K562 (cell line): Measurements from ENCODE around the gene ACTR3. TPM values are rescaled to one million over a fixed set of nuclear protein-coding genes. Genes with fewer than 3 reads are reported as not detected.

Experiments used
- ARNT ChIP-seq, 2 experiments: fragments of 450-650 bp; IDR thresholded peaks; 2 replicates each; pipeline ENCODE4 v1.6.1; 2016; ENCODE audit warnings: mild to moderate bottlenecking in 1 of 2
- CCAR2 ChIP-seq: fragments of 200-400 bp; formaldehyde crosslinking; IDR thresholded peaks from 2 replicates; pipeline ENCODE4 v1.6.1; 2017; ENCODE audit warnings: mild to moderate bottlenecking, low read depth, low read length
- CHD7 ChIP-seq: fragments of 200-600 bp; sonication (generic); IDR thresholded peaks from one replicate; pipeline ENCODE4 v1.6.1; 2012; ENCODE audit warnings: mild to moderate bottlenecking, low read depth, low read length, inconsistent platforms
- JUND ChIP-seq, 2 experiments: IDR thresholded peaks; 2 replicates in 1 of 2; 3 replicates in 1 of 2; pipeline ENCODE4 v1.6.1; 2011; ENCODE audit warnings: borderline replicate concordance in 2 of 2, low read depth in 2 of 2, low read length in 2 of 2, improper control_type of control experiment in 1 of 2, missing biosample characterization in 1 of 2, missing genetic modification characterization in 1 of 2, missing genetic modification reagents in 1 of 2
- POLR2AphosphoS2 ChIP-seq: IDR thresholded peaks from 2 replicates; pipeline ENCODE4 v1.6.1; 2012; ENCODE audit warnings: low read length, improper control_type of control experiment
- RNF219 ChIP-seq: fragments of 250-450 bp; sonication (Bioruptor Pico); IDR thresholded peaks from 2 replicates; pipeline ENCODE4 v1.5.0; 2022; ENCODE audit warnings: mild to moderate bottlenecking
- SMARCB1 ChIP-seq: IDR thresholded peaks from 2 replicates; pipeline ENCODE4 v1.6.1; 2011; ENCODE audit warnings: improper control_type of control experiment, low read depth; ENCODE audit not compliant: insufficient read length
- USF1 ChIP-seq: sonication (generic); formaldehyde crosslinking; IDR thresholded peaks from 2 replicates; pipeline ENCODE4 v1.9.0; 2022; ENCODE audit warnings: mild to moderate bottlenecking, missing genetic modification reagents
- ZNF280A ChIP-seq: fragments of 450-650 bp; IDR thresholded peaks from 2 replicates; pipeline ENCODE4 v1.6.1; 2018; ENCODE audit warnings: mild to moderate bottlenecking, low read depth; ENCODE audit not compliant: partially characterized antibody
- polyA plus RNA-seq, 8 experiments: library from polyadenylated mRNA; depleted of rRNA in 4 of 8; stranded (reverse) in 5 of 8; unstranded in 3 of 8; fragments of >200 nt; fragmentation: Nextera tagmentation in 2 of 8; fragmentation: Illumina TruSeq in 1 of 8; extraction: Ambion mirVana in 2 of 8; extraction: Trizol in 1 of 8; gene quantifications; 2 replicates each; pipeline versions ENCODE4 v1.2.1 to v1.2.3, GENCODE V29; 2011 to 2014; ENCODE audit warnings: inconsistent platforms in 1 of 8, missing spikeins in 1 of 8
- total RNA-seq, 7 experiments: library from RNA; depleted of rRNA in 6 of 7; stranded (reverse); fragments of >200 nt in 6 of 7; fragmentation: Illumina TruSeq in 2 of 7; extraction: Trizol in 2 of 7; gene quantifications; 2 replicates each; pipeline versions ENCODE4 v1.2.1 to v1.2.3, GENCODE V29; 2011 to 2021; ENCODE audit warnings: low replicate concordance in 1 of 7

The ACTR3 gene
- total and polyA plus RNA-seq, 9 of the 15 experiments (the other 6 are each of a cell fraction or from before 2014, with no cell fraction given), result 49.0 to 354 (median 249) TPM

- no peak for TF ChIP-seq CHD7
- TF ChIP-seq JUND (IDR thresholded peaks at IDR 0.05; ENCODE audit: borderline replicate concordance, low read depth, low read length), result no peak
- TF ChIP-seq JUND (tag; IDR thresholded peaks at IDR 0.05; ENCODE audit: borderline replicate concordance, low read depth, low read length), result peak; percentile 7; the same call in 1 of the 3 replicates
- TF ChIP-seq USF1, result no peak
- TF ChIP-seq POLR2AphosphoS2, result peak; percentile 51
- TF ChIP-seq SMARCB1, result no peak
- TF ChIP-seq ZNF280A, result no peak
- peak in 1 of 2 experiments; percentile 22; a peak in 1 of 4 replicates for TF ChIP-seq ARNT (IDR thresholded peaks at IDR 0.05)
- TF ChIP-seq RNF219 (CRISPR knock-in tag), result no peak
- TF ChIP-seq CCAR2, result no peak
Measured at GRCh38 chr2:113890253-113891235, 655 bp downstream of the ACTR3 start (continued).
